ENCODE data around the gene JAML.
A peak's percentile ranks its signal among the peaks of the same experiment; 100 is the strongest.

Gene JAML

GRCh38 chr11:118156531-118157185 is 68.2 kb downstream of the JAML start:
- ChIA-PET POLR2A (ENCODE audit: low non-redundant PET) (no interaction called here), CTCF (interaction anchor here (0.5 to 3.2 kb wide), 4 partner anchors 15 to 667 kb away, joined by 3 to 16 read pairs (median 4); no protein-coding TSS in a partner anchor)
- no peak for TF ChIP-seq CTCF (conservative IDR thresholded peaks at IDR 0.05; ENCODE audit: low read depth)
- DNase-seq (ENCODE audit: low spot score): no peak
- no peak overlapping the region for H3K27ac ChIP-seq

GRCh38 chr11:118155776-118156530 is 68.9 kb downstream of the JAML start:
- CTCF ChIA-PET: interaction anchor here (0.5 to 3.2 kb wide), 6 partner anchors 16 to 1010 kb away, joined by 3 to 16 read pairs (median 4); no protein-coding TSS in a partner anchor
- no peak for DNase-seq (ENCODE audit: low spot score)
- POLR2A ChIA-PET (ENCODE audit: low non-redundant PET): no interaction called here
- no peak for TF ChIP-seq CTCF (conservative IDR thresholded peaks at IDR 0.05; ENCODE audit: low read depth)
- H3K27ac ChIP-seq: no peak overlapping the region

- CTCF ChIA-PET: interaction anchor here (1.1 to 3.2 kb wide), 2 partner anchors 17 to 336 kb away, joined by 3 to 16 read pairs; no protein-coding TSS in a partner anchor
Observed at GRCh38 chr11:118154641-118155040, 70.2 kb downstream of the JAML start.

GRCh38 chr11:118153976-118154375 is 70.8 kb downstream of the JAML start:
- ChIA-PET POLR2A (ENCODE audit: low non-redundant PET) (no interaction called here), CTCF (interaction anchor here (1.3 kb wide), 1 partner anchor 18 kb away, joined by 4 read pairs; no protein-coding TSS in a partner anchor)
- TF ChIP-seq CTCF (conservative IDR thresholded peaks at IDR 0.05; ENCODE audit: low read depth): no peak

More at GRCh38 chr11:118154641-118155040, 70.2 kb downstream of the JAML start:
- DNase-seq (ENCODE audit: low spot score): no peak
- no peak for TF ChIP-seq CTCF (conservative IDR thresholded peaks at IDR 0.05; ENCODE audit: low read depth)
- POLR2A ChIA-PET (ENCODE audit: low non-redundant PET): no interaction called here
- no peak overlapping the region for H3K27ac ChIP-seq

GRCh38 chr11:118153516-118153915 is 71.3 kb downstream of the JAML start:
- ChIA-PET POLR2A (ENCODE audit: low non-redundant PET) (no interaction called here), CTCF (interaction anchor here (0.8 to 1.3 kb wide), 3 partner anchors 18 to 45 kb away, joined by 3 to 8 read pairs (median 4); no protein-coding TSS in a partner anchor)
- peak overlapping the region; percentile 58 for H3K27ac ChIP-seq
- TF ChIP-seq CTCF (conservative IDR thresholded peaks at IDR 0.05; ENCODE audit: low read depth): no peak
- no peak for DNase-seq (ENCODE audit: low spot score)

More at GRCh38 chr11:118153976-118154375, 70.8 kb downstream of the JAML start:
- no peak overlapping the region for H3K27ac ChIP-seq
- DNase-seq (ENCODE audit: low spot score): no peak

Measured in RWPE1 (cell line).